Liver (tissue), 9 donors: ENCODE results near the gene PKP4. TPM values are rescaled to one million over a fixed set of nuclear protein-coding genes. Genes with fewer than 3 reads are reported as not detected.

Experiments used
- DNase-seq: peaks from one replicate; pipeline ENCODE4 v3.0.0-alpha.2; 2017; ENCODE audit warnings: low spot score
- H3K27ac ChIP-seq, 2 donors: one replicate each; pipeline ENCODE4 v1.7.0; 2013; ENCODE audit warnings: inconsistent platforms in 2 of 2, low read length in 2 of 2, control low read depth in 1 of 2, low read depth in 1 of 2, mild to moderate bottlenecking in 1 of 2
- H3K27me3 ChIP-seq, 4 donors: one replicate each; pipeline versions ENCODE4 v1.6.1 to v1.7.0; 2013; ENCODE audit warnings: low read length in 3 of 4, inconsistent platforms in 1 of 4, mild to moderate bottlenecking in 1 of 4, moderate library complexity in 1 of 4; ENCODE audit not compliant: control insufficient read depth in 4 of 4, insufficient read depth in 4 of 4
- H3K36me3 ChIP-seq, 4 donors: one replicate each; pipeline versions ENCODE4 v1.6.1 to v1.7.0; 2013; ENCODE audit warnings: low read length in 3 of 4, mild to moderate bottlenecking in 3 of 4, low read depth in 1 of 4, moderate library complexity in 1 of 4; ENCODE audit not compliant: control insufficient read depth in 4 of 4, insufficient read depth in 3 of 4
- H3K4me1 ChIP-seq, 4 donors: one replicate each; pipeline versions ENCODE4 v1.6.1 to v1.7.0; 2013; ENCODE audit warnings: low read length in 3 of 4, mild to moderate bottlenecking in 3 of 4, moderate library complexity in 1 of 4; ENCODE audit not compliant: control insufficient read depth in 4 of 4, insufficient read depth in 4 of 4
- H3K4me3 ChIP-seq, 3 donors: one replicate each; pipeline versions ENCODE4 v1.6.1 to v1.7.0; 2013; ENCODE audit warnings: low read length in 3 of 3, control low read depth in 1 of 3, low read depth in 1 of 3, mild to moderate bottlenecking in 1 of 3
- H3K9ac ChIP-seq, 2 donors: one replicate each; pipeline ENCODE4 v1.7.0; 2013; ENCODE audit warnings: low read length in 2 of 2, mild to moderate bottlenecking in 2 of 2, moderate library complexity in 2 of 2, control low read depth in 1 of 2, low read depth in 1 of 2
- H3K9me3 ChIP-seq, 4 donors: one replicate each; pipeline versions ENCODE4 v1.6.1 to v1.7.0; 2013; ENCODE audit warnings: low read length in 3 of 4; ENCODE audit not compliant: control insufficient read depth in 4 of 4
- ATF3 ChIP-seq: IDR thresholded peaks from 2 replicates; pipeline ENCODE4 v1.6.1; 2016; ENCODE audit warnings: antibody characterized with exemption
- EGR1 ChIP-seq, 2 donors: IDR thresholded peaks; 2 replicates each; pipeline ENCODE4 v1.6.1; 2016 to 2018; ENCODE audit warnings: antibody characterized with exemption in 2 of 2, low read depth in 2 of 2
- FOXA2 ChIP-seq: IDR thresholded peaks from 2 replicates; pipeline ENCODE4 v1.6.1; 2016; ENCODE audit warnings: antibody characterized with exemption
- GABPA ChIP-seq, 2 donors: IDR thresholded peaks in 1 of 2; conservative IDR thresholded peaks in 1 of 2; 2 replicates each; pipeline ENCODE4 v1.6.1; 2016; ENCODE audit warnings: antibody characterized with exemption in 2 of 2, mild to moderate bottlenecking in 1 of 2, moderate library complexity in 1 of 2
- HNF4A ChIP-seq, 2 donors: conservative IDR thresholded peaks; 2 replicates each; pipeline ENCODE4 v1.6.1; 2016; ENCODE audit warnings: antibody characterized with exemption in 2 of 2, mild to moderate bottlenecking in 2 of 2
- HNF4G ChIP-seq: IDR thresholded peaks from 2 replicates; pipeline ENCODE4 v1.6.1; 2016; ENCODE audit warnings: antibody characterized with exemption
- JUND ChIP-seq, 2 donors: IDR thresholded peaks; 2 replicates each; pipeline ENCODE4 v1.6.1; 2016; ENCODE audit warnings: antibody characterized with exemption in 2 of 2
- MAX ChIP-seq: IDR thresholded peaks from 2 replicates; pipeline ENCODE4 v1.6.1; 2016; ENCODE audit warnings: antibody characterized with exemption
- NR2F2 ChIP-seq: IDR thresholded peaks from 2 replicates; pipeline ENCODE4 v1.6.1; 2016; ENCODE audit warnings: antibody characterized with exemption
- SP1 ChIP-seq: IDR thresholded peaks from 2 replicates; pipeline ENCODE4 v1.6.1; 2018; ENCODE audit warnings: antibody characterized with exemption, mild to moderate bottlenecking
- TAF1 ChIP-seq: conservative IDR thresholded peaks from 2 replicates; pipeline ENCODE4 v1.6.1; 2016; ENCODE audit warnings: antibody characterized with exemption, mild to moderate bottlenecking
- YY1 ChIP-seq: IDR thresholded peaks from 2 replicates; pipeline ENCODE4 v1.6.1; 2016; ENCODE audit warnings: antibody characterized with exemption, mild to moderate bottlenecking
- ZBTB33 ChIP-seq: IDR thresholded peaks from 2 replicates; pipeline ENCODE4 v1.6.1; 2016; ENCODE audit warnings: antibody characterized with exemption
- polyA plus RNA-seq, 2 donors: library from polyadenylated mRNA; stranded (reverse) in 1 of 2; unstranded in 1 of 2; fragments of 200-250 nt in 1 of 2; fragments of >200 nt in 1 of 2; fragmentation: Nextera tagmentation in 1 of 2; extraction: Ambion mirVana in 1 of 2; gene quantifications; one replicate each; pipeline versions ENCODE4 v1.2.1 to v1.2.3, GENCODE V29; 2013 to 2015
- total RNA-seq, 2 donors: library from RNA; depleted of rRNA; stranded (reverse); fragments of >200 nt; gene quantifications; one replicate each; pipeline ENCODE4 v1.2.3, GENCODE V29; 2014
- TF ChIP-seq, protein P1 (sequence below): IDR thresholded peaks from 2 replicates; pipeline ENCODE4 v1.6.1; 2016; ENCODE audit warnings: antibody characterized with exemption, mild to moderate bottlenecking
- TF ChIP-seq, protein P2 (sequence below): fragments of 150-350 bp; IDR thresholded peaks from 2 replicates; pipeline ENCODE4 v1.5.1; 2017; ENCODE audit warnings: improper control_type of control experiment, low read depth, low read length; ENCODE audit not compliant: missing input control
- donor health status: healthy.
- donor health status: healthy.
- donor health status: healthy.
- donor health status: healthy.
- donor health status: healthy.

Gene PKP4
- total and polyA plus RNA-seq, 4 donors = 7.7 to 33.8 (median 19.0) TPM

GRCh38 chr2:158693476-158693875 lies 236.7 kb downstream of the PKP4 start:
- H3K9ac ChIP-seq = no peak overlapping the region
- peaks cover 0 to 9% (median 0%) of the 10 kb centered on the region in 4 donors for H3K9me3 ChIP-seq
- H3K4me1 ChIP-seq = no peaks in the 10 kb centered on the region
- TF ChIP-seq JUND (IDR thresholded peaks at IDR 0.05) = no peak
- TF ChIP-seq ATF3 = no peak
- no peak for TF ChIP-seq TAF1
- no peak for TF ChIP-seq MAX
- no peak for TF ChIP-seq HNF4G
- no peak for TF ChIP-seq NR2F2
- TF ChIP-seq ZBTB33 = no peak
- no peak for TF ChIP-seq SP1
- TF ChIP-seq HNF4A (conservative IDR thresholded peaks at IDR 0.05) = no peak
- TF ChIP-seq GABPA (IDR thresholded peaks at IDR 0.05 in 1 of 2, conservative IDR thresholded peaks at IDR 0.05 in 1 of 2) = no peak
- TF ChIP-seq YY1 = no peak
- TF ChIP-seq FOXA2 = no peak
- no peak for TF ChIP-seq EGR1 (IDR thresholded peaks at IDR 0.05; ENCODE audit: low read depth in 2 of 2)
- H3K27ac ChIP-seq = no peak overlapping the region
- DNase-seq = no peak
- no peak overlapping the region for H3K4me3 ChIP-seq
- H3K27me3 ChIP-seq = no peaks in the 10 kb centered on the region
- no peaks in the 10 kb centered on the region for H3K36me3 ChIP-seq

GRCh38 chr2:158695305-158695704 lies 238.6 kb downstream of the PKP4 start:
- Histone ChIP-seq H3K9ac (no peak overlapping the region), H3K36me3 (no peaks in the 10 kb centered on the region), H3K4me1 (no peaks in the 10 kb centered on the region), H3K27ac (no peak overlapping the region), H3K9me3 (peaks cover 0 to 9% (median 0%) of the 10 kb centered on the region in 4 donors), H3K4me3 (no peak overlapping the region), H3K27me3 (no peaks in the 10 kb centered on the region)
- DNase-seq = no peak
- TF ChIP-seq NR2F2 (no peak), JUND (IDR thresholded peaks at IDR 0.05) (no peak), SP1 (no peak), HNF4G (no peak)
- TF ChIP-seq, protein P1, sequence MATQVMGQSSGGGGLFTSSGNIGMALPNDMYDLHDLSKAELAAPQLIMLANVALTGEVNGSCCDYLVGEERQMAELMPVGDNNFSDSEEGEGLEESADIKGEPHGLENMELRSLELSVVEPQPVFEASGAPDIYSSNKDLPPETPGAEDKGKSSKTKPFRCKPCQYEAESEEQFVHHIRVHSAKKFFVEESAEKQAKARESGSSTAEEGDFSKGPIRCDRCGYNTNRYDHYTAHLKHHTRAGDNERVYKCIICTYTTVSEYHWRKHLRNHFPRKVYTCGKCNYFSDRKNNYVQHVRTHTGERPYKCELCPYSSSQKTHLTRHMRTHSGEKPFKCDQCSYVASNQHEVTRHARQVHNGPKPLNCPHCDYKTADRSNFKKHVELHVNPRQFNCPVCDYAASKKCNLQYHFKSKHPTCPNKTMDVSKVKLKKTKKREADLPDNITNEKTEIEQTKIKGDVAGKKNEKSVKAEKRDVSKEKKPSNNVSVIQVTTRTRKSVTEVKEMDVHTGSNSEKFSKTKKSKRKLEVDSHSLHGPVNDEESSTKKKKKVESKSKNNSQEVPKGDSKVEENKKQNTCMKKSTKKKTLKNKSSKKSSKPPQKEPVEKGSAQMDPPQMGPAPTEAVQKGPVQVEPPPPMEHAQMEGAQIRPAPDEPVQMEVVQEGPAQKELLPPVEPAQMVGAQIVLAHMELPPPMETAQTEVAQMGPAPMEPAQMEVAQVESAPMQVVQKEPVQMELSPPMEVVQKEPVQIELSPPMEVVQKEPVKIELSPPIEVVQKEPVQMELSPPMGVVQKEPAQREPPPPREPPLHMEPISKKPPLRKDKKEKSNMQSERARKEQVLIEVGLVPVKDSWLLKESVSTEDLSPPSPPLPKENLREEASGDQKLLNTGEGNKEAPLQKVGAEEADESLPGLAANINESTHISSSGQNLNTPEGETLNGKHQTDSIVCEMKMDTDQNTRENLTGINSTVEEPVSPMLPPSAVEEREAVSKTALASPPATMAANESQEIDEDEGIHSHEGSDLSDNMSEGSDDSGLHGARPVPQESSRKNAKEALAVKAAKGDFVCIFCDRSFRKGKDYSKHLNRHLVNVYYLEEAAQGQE = no peak
- TF ChIP-seq, protein P2, sequence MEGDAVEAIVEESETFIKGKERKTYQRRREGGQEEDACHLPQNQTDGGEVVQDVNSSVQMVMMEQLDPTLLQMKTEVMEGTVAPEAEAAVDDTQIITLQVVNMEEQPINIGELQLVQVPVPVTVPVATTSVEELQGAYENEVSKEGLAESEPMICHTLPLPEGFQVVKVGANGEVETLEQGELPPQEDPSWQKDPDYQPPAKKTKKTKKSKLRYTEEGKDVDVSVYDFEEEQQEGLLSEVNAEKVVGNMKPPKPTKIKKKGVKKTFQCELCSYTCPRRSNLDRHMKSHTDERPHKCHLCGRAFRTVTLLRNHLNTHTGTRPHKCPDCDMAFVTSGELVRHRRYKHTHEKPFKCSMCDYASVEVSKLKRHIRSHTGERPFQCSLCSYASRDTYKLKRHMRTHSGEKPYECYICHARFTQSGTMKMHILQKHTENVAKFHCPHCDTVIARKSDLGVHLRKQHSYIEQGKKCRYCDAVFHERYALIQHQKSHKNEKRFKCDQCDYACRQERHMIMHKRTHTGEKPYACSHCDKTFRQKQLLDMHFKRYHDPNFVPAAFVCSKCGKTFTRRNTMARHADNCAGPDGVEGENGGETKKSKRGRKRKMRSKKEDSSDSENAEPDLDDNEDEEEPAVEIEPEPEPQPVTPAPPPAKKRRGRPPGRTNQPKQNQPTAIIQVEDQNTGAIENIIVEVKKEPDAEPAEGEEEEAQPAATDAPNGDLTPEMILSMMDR = no peak
